ENCODE measurements around the gene LRMDA.

Gene LRMDA

GRCh38 chr10:75679536-75679935 is 248.1 kb downstream of the LRMDA start:
- ATAC-seq: no peak

DNA sequence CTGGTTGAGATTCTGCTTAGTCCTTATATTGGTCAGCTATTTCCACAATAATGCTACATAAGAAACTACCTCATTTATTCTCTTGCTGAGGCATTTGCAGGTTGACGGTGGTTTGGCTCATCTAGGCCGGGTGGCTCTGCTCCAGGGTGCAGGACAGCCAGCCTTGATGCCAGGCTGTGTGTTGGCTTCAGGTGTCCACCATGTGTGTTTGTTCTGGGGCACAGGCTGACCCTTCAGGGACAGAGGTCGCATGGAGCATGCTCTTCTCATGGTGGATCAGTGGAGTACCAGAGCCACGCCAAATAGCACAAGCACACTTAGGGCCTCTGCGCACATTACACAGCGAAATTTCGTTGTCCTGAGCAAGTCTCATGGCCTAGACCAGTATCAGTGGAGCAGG is 249.9 kb downstream of the LRMDA start:
- no peak for ATAC-seq

- no peak for ATAC-seq
These were observed 251.5 kb downstream of the LRMDA start for GRCh38 chr10:75682649-75683557.

DNA sequence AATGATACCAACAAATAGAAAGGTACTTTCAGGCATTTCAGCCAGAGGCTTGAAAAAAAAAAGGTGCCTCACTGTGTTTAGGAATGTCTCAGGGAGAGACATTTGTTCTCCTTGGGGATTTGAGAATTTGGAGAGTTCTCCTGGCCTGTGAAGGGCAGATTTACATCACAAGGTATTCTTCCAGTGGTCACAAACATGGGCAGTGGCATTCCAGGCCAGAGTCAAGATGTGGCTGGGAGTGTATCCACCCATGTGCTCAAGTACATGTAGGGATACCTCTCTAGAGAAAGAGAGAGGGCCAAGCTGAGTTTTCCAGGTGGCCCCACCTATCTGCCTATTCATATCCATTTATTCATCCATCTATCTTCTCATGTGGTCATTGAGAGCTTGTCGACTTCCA is 253.8 kb downstream of the LRMDA start:
- ATAC-seq: no peak

DNA sequence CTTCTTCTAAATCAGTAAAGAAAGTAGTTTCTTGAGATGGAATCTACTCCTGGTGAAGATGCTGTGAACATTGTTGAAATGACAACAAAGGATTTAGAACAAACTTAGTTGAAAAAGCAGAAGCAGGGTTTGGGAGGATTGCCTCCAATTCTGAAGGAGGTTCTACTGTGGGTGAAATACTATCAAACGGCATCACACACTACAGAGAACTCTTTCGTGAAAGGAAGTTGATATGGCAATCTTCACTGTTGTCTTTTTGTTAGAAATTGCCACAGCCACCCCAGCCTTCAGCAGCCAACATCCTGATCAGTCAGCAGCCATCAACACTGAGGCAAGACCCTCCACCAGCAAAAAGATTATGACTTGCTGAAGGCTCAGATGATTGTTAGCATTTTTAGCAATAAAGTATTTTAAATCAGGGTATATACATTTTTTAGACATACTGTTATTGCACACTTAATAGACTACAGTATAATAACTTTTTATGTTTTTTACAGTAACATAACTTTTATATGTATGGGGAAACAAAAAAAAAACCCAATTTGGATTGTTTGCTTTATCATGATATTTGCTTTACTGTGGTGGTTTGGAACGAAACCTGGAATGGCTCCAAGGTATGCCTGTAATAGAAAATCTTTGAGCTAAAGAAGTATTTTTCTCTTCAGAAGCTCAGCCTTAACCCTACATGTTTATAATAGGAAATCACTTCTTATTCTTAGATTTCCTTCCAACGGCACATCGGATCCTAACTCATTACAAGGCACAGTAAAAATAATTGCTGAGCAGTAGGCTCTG is 257.3 kb downstream of the LRMDA start:
- no peak for ATAC-seq

GRCh38 chr10:75693489-75693888 is 262.1 kb downstream of the LRMDA start:
- no peak for ATAC-seq

DNA sequence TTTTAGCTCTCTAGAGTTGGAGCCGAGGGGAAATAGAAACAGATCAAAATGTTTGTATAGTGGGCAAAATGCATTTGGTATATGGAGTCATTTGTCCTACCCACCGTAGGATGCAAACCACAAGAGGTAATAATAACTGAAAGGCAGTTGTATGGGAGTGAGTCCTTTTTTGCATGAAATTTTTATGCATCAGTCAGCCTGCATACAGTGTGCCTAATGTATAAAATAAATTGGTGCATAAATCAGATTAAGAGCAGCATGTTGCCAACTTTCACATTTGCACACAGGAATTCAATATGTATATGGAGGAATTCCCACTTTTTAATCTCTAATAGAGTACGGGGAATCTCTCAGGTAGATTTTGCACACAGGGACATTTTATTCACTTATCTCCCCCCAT is 262.8 kb downstream of the LRMDA start:
- ATAC-seq: no peak

DNA sequence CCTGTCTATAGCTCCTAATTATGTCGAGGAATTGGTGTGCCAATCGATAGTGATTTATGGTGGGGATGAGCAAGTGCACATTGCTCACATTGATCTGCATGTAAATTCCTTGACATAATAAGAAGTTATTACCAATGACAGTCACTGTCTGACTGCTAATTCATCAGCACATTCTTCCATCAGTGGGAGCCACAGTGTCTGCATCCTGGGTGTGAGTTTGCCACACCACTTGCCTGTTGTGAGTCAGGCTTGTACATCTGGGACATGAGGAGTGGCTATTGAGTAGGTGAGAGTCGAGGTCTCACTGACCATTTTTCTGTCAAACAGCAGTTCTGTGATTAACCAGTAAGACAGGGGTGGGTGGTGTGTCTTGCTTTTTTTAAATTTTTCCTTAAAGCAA is 263.4 kb downstream of the LRMDA start:
- no peak for ATAC-seq

GRCh38 chr10:75695994-75696393 is 264.6 kb downstream of the LRMDA start:
- no peak for ATAC-seq

GRCh38 chr10:75696536-75696935 is 265.1 kb downstream of the LRMDA start:
- no peak for ATAC-seq

DNA sequence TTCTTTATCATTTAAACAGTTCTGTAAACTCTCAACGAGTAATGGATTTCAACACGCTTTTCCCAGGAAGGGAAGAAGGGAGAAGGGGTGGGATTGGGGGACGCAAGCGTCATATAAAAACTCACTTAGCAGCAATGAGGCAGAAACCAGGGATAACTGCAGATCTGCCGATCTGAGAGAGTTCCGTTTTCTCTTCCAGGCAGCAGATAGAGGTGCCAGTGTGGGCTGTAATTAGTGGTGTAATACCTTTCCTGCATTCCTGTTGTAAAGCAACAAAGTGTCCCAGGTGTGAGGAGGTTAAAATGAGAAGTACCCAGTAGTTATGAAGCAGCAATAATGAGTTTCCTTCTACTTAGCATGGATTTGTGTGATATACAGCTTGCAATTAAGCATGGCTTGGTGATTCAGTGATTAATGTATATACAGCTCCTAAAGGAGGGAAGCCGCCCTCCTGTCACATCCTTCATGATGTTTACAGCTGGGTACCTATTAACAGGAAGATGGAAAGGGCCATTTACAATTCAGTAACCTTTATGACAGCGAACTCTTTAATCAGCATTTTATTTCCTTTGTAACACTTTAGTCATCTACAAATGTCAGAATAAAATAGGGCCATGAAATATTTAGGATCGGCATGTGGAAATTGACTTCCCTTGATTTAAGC is 271.9 kb downstream of the LRMDA start:
- ATAC-seq: no peak

DNA sequence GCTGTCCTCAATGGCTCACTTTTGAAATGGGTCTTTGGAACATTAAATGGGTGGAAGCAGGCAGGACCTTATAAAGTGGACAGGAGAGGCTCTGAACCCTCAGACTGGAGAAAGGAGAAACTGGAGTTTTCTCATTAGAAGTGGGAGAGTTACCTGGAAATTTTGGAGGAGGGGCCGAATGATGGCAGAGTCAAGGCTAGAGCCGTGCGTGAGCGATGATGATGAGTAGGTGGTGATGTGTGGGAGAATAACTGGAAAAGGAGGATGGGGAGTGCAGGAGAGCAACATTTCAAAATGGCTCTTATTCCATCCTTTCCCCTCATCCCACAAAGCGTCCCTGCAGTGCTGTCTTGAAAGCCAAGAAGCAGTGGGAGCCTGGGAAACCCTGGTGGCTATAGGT is 274.0 kb downstream of the LRMDA start:
- no peak for ATAC-seq

- no peak for ATAC-seq
These were observed 275.8 kb downstream of the LRMDA start for GRCh38 chr10:75707080-75707840.

- ATAC-seq: no peak
These were observed 276.6 kb downstream of the LRMDA start for GRCh38 chr10:75708060-75708459.

DNA sequence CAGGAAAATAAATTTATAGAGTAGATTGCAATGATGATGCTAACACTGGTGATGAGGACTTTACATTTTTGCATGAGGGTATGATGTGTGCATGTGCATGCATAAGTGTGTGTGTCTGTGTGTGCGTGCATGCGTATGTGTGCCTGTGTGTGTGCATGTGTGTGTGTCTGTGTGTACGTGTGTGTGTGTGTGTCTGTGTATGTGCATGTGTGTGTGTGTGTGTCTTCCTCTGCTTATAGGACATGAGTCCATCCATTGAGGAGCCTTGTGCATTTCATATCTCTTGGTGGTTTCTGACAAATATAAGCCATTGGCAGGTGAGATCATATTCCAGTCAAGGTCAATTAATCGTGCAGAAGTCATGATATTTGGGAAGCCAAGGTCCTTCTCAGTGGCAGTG is 277.8 kb downstream of the LRMDA start:
- ATAC-seq: no peak

- no peak for ATAC-seq
These were observed 278.4 kb downstream of the LRMDA start for GRCh38 chr10:75709811-75710210.

DNA sequence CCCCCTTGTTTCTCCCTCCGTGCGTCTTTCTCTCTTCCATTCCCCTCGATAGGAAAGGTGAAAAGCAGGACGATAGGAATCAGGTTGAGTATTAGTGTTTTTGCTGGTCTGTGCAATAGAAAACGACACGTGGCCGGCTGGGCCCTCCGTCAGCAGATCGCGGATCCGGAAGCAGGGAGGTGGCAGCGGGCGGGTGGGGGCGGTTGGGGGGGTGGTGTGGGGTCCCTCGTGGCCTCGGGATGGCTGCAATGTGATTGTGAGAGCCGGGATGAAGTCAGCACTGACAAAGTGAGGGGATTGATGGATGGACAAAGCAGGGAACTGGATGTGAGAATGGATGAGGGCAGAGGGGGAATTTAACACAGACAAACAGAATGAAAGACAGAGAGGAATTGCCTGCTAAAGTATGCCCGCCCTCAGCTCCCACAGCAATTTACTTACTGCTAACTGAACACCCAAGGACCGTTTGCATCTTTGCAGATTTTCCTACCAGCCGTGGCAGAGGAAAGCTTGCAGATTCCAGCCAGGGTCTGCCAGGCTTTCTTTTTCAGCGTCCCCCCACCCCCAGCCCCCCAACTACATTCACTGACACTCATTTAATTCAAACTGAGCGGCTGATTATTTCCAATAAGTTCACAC is 280.9 kb downstream of the LRMDA start:
- no peak for ATAC-seq

DNA sequence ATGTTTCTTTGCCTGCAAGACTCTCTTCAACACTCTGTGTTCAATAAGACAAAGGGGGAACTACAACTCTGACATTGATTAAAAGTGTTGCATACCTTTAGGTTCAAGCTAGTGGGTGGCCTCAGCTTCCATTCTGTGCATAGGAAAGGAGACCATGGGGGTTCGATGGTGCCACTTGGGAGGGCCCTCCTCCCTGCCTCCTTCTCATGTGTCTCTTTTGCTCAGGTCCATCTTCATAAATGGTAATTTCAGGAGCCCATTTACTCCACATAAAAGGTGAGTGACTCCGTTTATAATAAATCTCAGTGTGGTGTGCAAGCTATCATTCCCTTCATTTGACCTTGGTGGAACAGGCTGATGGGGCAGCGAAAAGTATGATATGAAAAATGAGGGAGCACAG is 285.1 kb downstream of the LRMDA start:
- ATAC-seq: no peak

- no peak for ATAC-seq
These were observed 285.9 kb downstream of the LRMDA start for GRCh38 chr10:75717126-75717916.

DNA sequence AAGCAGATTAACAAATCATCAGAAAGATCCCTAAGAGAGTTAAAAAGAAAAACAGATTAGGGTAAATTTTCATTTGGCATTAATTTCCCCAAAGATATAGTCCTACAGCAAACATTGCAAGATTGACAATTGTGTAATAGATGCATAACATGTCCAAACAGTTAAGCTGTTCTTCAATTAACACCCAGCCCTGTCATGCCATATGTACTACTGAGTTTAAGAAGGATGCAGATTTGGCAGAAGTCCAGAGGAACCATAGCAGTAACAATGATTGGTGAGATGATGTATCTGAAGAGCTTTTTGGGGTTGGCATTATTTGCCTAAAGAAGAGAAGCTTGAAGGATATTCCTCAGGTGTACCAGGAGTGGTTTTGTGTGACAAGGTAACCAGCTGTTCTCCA is 287.6 kb downstream of the LRMDA start:
- ATAC-seq: no peak

- ATAC-seq: no peak
These were observed 288.7 kb downstream of the LRMDA start for GRCh38 chr10:75720157-75720556.
